Esophagus muscularis mucosa (tissue), 4 donors: ENCODE measurements around the gene OSR1. TPM values are rescaled to one million over a fixed set of nuclear protein-coding genes. Genes with fewer than 3 reads are reported as not detected.

ENCODE experiments used
- DNase-seq: peaks from one replicate; pipeline ENCODE4 v3.0.0-alpha.2; 2017; ENCODE audit errors: extremely low spot score
- H3K27ac ChIP-seq, 4 donors: fragments of 200-600 bp; sonication (generic); replicated peaks in 1 of 4; 1 replicate in 3 of 4; 2 replicates in 1 of 4; pipeline ENCODE4 v1.5.1; 2016 to 2019; ENCODE audit warnings: mild to moderate bottlenecking in 1 of 4
- H3K27me3 ChIP-seq, 4 donors: fragments of 200-600 bp; sonication (generic); one replicate each; pipeline versions ENCODE4 v1.5.1 to v1.6.0; 2016 to 2019
- H3K36me3 ChIP-seq, 4 donors: fragments of 200-600 bp; sonication (generic); one replicate each; pipeline ENCODE4 v1.5.1; 2016 to 2019
- H3K4me1 ChIP-seq, 4 donors: fragments of 200-600 bp; sonication (generic); one replicate each; pipeline ENCODE4 v1.5.1; 2016 to 2019
- H3K4me3 ChIP-seq, 4 donors: fragments of 200-600 bp; sonication (generic); 1 replicate in 2 of 4; 2 replicates in 2 of 4; pipeline ENCODE4 v1.5.1; 2016 to 2019; ENCODE audit warnings: mild to moderate bottlenecking in 4 of 4, moderate library complexity in 1 of 4
- H3K9me3 ChIP-seq, 4 donors: fragments of 200-600 bp; sonication (generic); 1 replicate in 3 of 4; 2 replicates in 1 of 4; pipeline ENCODE4 v1.5.1; 2016 to 2019
- EP300 ChIP-seq: sonication (generic); formaldehyde crosslinking; IDR thresholded peaks from one replicate; pipeline ENCODE4 v1.6.1; 2017; ENCODE audit warnings: antibody characterized with exemption
- POLR2A ChIP-seq: fragments of 450-650 bp; IDR thresholded peaks from one replicate; pipeline ENCODE4 v1.6.1; 2017; ENCODE audit warnings: antibody characterized with exemption, moderate library complexity, mild to moderate bottlenecking, low read depth
- POLR2AphosphoS5 ChIP-seq, 2 donors: sonication (generic); formaldehyde crosslinking; IDR thresholded peaks; one replicate each; pipeline ENCODE4 v1.6.1; 2017; ENCODE audit warnings: antibody characterized with exemption in 2 of 2
- WGBS: methylation state at CpG from one replicate; pipeline ENCODE4 v1.1.5; 2018; 5-methylcytosine and 5-hydroxymethylcytosine counted together
- intact Hi-C: fragments of 100-400 bp; cut with DNase I; formaldehyde crosslinking; loops from one replicate; pipeline ENCODE4 v1.15.1; 2023
- total RNA-seq, 4 donors: library from RNA; depleted of rRNA; stranded (reverse); fragments of >200 nt; gene quantifications; one replicate each; pipeline versions ENCODE4 v1.1.0 to v1.2.1, GENCODE V29; 2016
- TF ChIP-seq, protein P1 (sequence below), 3 experiments: fragments of 200-600 bp in 2 of 3; fragments of 450-650 bp in 1 of 3; sonication (generic) in 2 of 3; IDR thresholded peaks; one replicate each; pipeline ENCODE4 v1.5.1; 2017 to 2019; ENCODE audit warnings: antibody characterized with exemption in 3 of 3, mild to moderate bottlenecking in 2 of 3, moderate library complexity in 1 of 3

The OSR1 gene
- total RNA-seq, 4 donors from 2014 or later = 50.3 to 99.6 (median 74.7) TPM

GRCh38 chr2:19348692-19349091 lies 9.7 kb downstream of the OSR1 start:
- H3K9me3 ChIP-seq = no peaks in the 10 kb centered on the region
- peak overlapping the region in 3 of 4 donors; percentile 72 to 88 (median 73) for H3K4me3 ChIP-seq
- peaks cover 5 to 31% (median 13%) of the 10 kb centered on the region in 4 donors for H3K36me3 ChIP-seq
- 89% methylated on average over 8 of the region's 8 CpGs for WGBS
- TF ChIP-seq EP300 (no peak), POLR2A (no peak), POLR2AphosphoS5 (IDR thresholded peaks at IDR 0.05) (no peak)
- TF ChIP-seq, protein P1, sequence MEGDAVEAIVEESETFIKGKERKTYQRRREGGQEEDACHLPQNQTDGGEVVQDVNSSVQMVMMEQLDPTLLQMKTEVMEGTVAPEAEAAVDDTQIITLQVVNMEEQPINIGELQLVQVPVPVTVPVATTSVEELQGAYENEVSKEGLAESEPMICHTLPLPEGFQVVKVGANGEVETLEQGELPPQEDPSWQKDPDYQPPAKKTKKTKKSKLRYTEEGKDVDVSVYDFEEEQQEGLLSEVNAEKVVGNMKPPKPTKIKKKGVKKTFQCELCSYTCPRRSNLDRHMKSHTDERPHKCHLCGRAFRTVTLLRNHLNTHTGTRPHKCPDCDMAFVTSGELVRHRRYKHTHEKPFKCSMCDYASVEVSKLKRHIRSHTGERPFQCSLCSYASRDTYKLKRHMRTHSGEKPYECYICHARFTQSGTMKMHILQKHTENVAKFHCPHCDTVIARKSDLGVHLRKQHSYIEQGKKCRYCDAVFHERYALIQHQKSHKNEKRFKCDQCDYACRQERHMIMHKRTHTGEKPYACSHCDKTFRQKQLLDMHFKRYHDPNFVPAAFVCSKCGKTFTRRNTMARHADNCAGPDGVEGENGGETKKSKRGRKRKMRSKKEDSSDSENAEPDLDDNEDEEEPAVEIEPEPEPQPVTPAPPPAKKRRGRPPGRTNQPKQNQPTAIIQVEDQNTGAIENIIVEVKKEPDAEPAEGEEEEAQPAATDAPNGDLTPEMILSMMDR (IDR thresholded peaks at IDR 0.05) = no peak
- intact Hi-C loops = no loop called here
- DNase-seq = no peak
- peaks cover 0 to 28% (median 0%) of the 10 kb centered on the region in 4 donors for H3K27me3 ChIP-seq
- peak overlapping the region; percentile 87 to 94 (median 91) for H3K27ac ChIP-seq
- peaks cover 26 to 68% (median 57%) of the 10 kb centered on the region in 4 donors for H3K4me1 ChIP-seq

DNA sequence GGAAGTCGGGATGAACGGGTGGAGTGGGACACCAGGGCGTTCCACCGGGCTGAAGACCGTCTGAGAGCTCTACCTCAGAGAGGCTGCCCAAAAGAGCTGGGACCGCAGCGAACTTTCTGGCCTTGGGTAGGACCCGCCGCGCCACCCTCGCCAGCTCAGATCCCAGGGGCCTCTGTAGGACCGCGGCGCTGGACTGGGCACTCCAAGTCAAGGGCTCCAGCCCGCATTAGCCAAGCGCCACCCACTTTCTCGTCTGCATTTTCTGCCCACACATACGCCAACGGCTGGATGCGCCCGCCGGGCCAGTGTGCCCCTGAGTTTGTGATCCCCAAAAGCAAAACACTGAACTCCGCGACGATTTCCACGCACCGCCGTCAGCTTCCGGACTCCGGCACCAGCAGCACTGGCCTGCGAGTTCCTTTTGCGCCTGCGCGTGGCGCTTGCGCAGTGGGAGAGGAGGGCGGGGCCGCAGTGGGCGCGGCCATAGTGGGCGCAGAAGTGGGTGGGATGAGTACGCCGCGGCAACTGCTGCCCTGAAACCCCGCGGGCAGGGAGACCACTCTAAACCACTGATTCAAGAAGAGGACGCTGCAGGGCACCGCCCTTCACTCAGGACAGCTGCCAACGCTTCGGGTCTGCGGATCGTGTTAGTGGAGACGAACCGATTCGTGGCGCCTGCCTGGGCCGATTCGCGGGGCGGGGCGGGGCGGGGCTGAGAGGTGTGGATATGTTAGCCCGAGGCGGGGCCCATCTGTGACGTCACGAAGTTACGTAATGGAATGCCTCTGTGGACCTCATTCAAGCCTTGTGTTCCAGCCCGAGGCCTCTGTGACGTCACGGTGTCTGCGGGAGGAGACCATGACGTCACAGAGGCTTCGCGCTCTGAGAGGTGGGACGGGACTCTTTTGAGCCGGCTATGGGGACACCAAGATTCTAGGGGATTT lies 10.5 kb downstream of the OSR1 start:
- Histone ChIP-seq H3K27ac (peak overlapping the region; percentile 87 to 94 (median 91)), H3K27me3 (peaks cover 0 to 20% (median 0%) of the 10 kb centered on the region in 4 donors), H3K9me3 (no peaks in the 10 kb centered on the region), H3K4me3 (peak overlapping the region; percentile 67 to 88 (median 72)), H3K36me3 (peaks cover 2 to 23% (median 7%) of the 10 kb centered on the region in 4 donors), H3K4me1 (peaks cover 26 to 60% (median 49%) of the 10 kb centered on the region in 4 donors)
- WGBS = 0% methylated on average over 14 of the region's 76 CpGs
- intact Hi-C loops = no loop called here
- TF ChIP-seq, protein P1 (IDR thresholded peaks at IDR 0.05) = peak in 2 of 3 experiments; percentile 6 to 8
- TF ChIP-seq POLR2A (peak; percentile 95), EP300 (peak; percentile 64), POLR2AphosphoS5 (IDR thresholded peaks at IDR 0.05) (peak; percentile 100)
- DNase-seq = peak; percentile 100

- no peak for DNase-seq
- 39% methylated on average over 5 of the region's 6 CpGs for WGBS
- Histone ChIP-seq H3K4me3 (peak overlapping the region; percentile 67 to 88 (median 72)), H3K36me3 (peaks cover 0 to 15% (median 6%) of the 10 kb centered on the region in 4 donors), H3K4me1 (peaks cover 26 to 52% (median 41%) of the 10 kb centered on the region in 4 donors), H3K27ac (peak overlapping the region; percentile 87 to 94 (median 91)), H3K27me3 (peaks cover 0 to 19% (median 0%) of the 10 kb centered on the region in 4 donors), H3K9me3 (no peaks in the 10 kb centered on the region)
- TF ChIP-seq POLR2A (no peak), EP300 (no peak), POLR2AphosphoS5 (IDR thresholded peaks at IDR 0.05) (no peak)
- TF ChIP-seq, protein P1 (IDR thresholded peaks at IDR 0.05) = no peak
- intact Hi-C loops = no loop called here
These were observed 11.3 kb downstream of the OSR1 start for GRCh38 chr2:19346983-19347618.

GRCh38 chr2:19337742-19338141 lies 20.7 kb downstream of the OSR1 start:
- intact Hi-C loops = no loop called here
- no peak overlapping the region for H3K27ac ChIP-seq
- H3K27me3 ChIP-seq = no peaks in the 10 kb centered on the region
- peaks cover 0 to 17% (median 0%) of the 10 kb centered on the region in 4 donors for H3K36me3 ChIP-seq
- H3K9me3 ChIP-seq = no peaks in the 10 kb centered on the region
- no peak for DNase-seq
- TF ChIP-seq POLR2A (no peak), EP300 (no peak), POLR2AphosphoS5 (IDR thresholded peaks at IDR 0.05) (no peak)
- TF ChIP-seq, protein P1 (IDR thresholded peaks at IDR 0.05) = no peak
- H3K4me3 ChIP-seq = no peak overlapping the region
- no peaks in the 10 kb centered on the region for H3K4me1 ChIP-seq
- 95% methylated on average over 1 of the region's 1 CpG for whole genome bisulfite sequencing
